Ectodermal cell (in vitro differentiated cells): ENCODE data around the gene ASPSCR1.

Experiments
- H3K27ac ChIP-seq: 2 replicates; pipeline ENCODE4 v1.7.0; 2013; ENCODE audit warnings: mild to moderate bottlenecking, low read depth, low read length; ENCODE audit not compliant: insufficient read depth, poor library complexity, severe bottlenecking
- H3K27me3 ChIP-seq: 2 replicates; pipeline ENCODE4 v1.7.0; 2013; ENCODE audit warnings: mild to moderate bottlenecking, low read length; ENCODE audit not compliant: insufficient read depth, control insufficient read depth, poor library complexity, severe bottlenecking
- H3K36me3 ChIP-seq: one replicate; pipeline ENCODE4 v1.7.0; 2013; ENCODE audit warnings: low read length; ENCODE audit not compliant: control insufficient read depth, insufficient read depth
- H3K4me1 ChIP-seq: one replicate; pipeline ENCODE4 v1.7.0; 2013; ENCODE audit warnings: low read length; ENCODE audit not compliant: control insufficient read depth, insufficient read depth
- H3K4me3 ChIP-seq: 2 replicates; pipeline ENCODE4 v1.7.0; 2013; ENCODE audit warnings: low read depth, low read length, control low read depth; ENCODE audit not compliant: insufficient read depth
- H3K9me3 ChIP-seq: 2 replicates; pipeline ENCODE4 v1.7.0; 2013; ENCODE audit warnings: mild to moderate bottlenecking, low read length, moderate library complexity; ENCODE audit not compliant: control insufficient read depth
- WGBS, 2 experiments: methylation state at CpG; one replicate each; pipeline ENCODE4 v1.1.7; 2013; ENCODE audit warnings: missing lambda C conversion rate in 2 of 2; 5-methylcytosine and 5-hydroxymethylcytosine counted together

ASPSCR1 gene

GRCh38 chr17:82047914-82048570, 70.6 kb downstream of the ASPSCR1 start:
- H3K4me1 ChIP-seq = peaks cover 7% of the 10 kb centered on the region
- WGBS, 2 experiments = 88 to 92% methylated on average over 25 of the region's 25 CpGs
- H3K9me3 ChIP-seq = no peaks in the 10 kb centered on the region
- H3K27me3 ChIP-seq = no peaks in the 10 kb centered on the region
- H3K27ac ChIP-seq = no peak overlapping the region
- H3K4me3 ChIP-seq = no peak overlapping the region
- peaks cover 3% of the 10 kb centered on the region for H3K36me3 ChIP-seq

DNA sequence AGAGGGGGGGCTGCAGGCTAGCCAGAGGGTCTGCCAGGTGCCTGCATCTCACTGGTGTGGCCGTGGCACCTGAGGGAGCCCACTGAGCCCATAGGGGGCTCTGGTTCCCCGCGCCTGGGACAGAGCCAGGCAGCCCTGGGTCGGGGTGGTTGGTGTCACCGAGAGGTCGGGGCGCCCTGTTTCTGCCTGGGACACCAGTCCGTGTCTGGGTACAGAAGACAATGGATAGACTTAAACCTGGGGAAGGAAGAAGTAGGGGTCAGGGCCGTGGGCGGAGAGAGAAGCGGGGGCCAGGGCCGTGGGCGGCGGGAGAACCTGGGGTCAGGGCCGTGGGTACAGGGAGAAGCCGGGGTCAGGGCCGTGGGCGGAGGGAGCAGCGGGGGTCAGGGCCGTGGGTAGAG, 71.1 kb downstream of the ASPSCR1 start:
- H3K27me3 ChIP-seq = no peaks in the 10 kb centered on the region
- H3K9me3 ChIP-seq = no peaks in the 10 kb centered on the region
- peaks cover 8% of the 10 kb centered on the region for H3K4me1 ChIP-seq
- H3K36me3 ChIP-seq = peaks cover 4% of the 10 kb centered on the region
- WGBS, 2 experiments = 92 to 95% methylated on average over 20 of the region's 20 CpGs
- no peak overlapping the region for H3K27ac ChIP-seq
- H3K4me3 ChIP-seq = no peak overlapping the region

DNA sequence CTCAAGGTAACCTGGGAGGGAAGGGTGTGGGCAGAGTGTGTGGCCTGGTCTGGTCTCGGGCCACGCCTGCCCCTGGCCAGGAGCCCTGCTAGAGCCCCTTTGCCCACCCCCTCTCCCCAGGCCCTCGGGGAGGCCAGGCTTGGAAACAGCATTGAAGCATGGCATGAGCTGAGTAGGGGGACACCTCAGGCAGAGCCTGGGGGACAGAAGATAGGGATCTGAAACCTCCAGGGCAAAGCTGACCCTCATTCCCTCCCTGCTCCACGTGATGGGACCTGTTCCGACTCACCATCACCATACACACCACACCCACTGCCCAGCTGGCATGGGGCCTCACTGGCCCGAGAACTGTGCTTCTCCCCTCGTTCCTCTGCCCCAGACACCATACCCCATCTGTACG, 71.7 kb downstream of the ASPSCR1 start:
- 90 to 93% methylated on average over 8 of the region's 8 CpGs for WGBS, 2 experiments
- Histone ChIP-seq H3K36me3 (peaks cover 9% of the 10 kb centered on the region), H3K27me3 (no peaks in the 10 kb centered on the region), H3K4me1 (peaks cover 8% of the 10 kb centered on the region), H3K27ac (no peak overlapping the region), H3K4me3 (no peak overlapping the region), H3K9me3 (no peaks in the 10 kb centered on the region)

DNA sequence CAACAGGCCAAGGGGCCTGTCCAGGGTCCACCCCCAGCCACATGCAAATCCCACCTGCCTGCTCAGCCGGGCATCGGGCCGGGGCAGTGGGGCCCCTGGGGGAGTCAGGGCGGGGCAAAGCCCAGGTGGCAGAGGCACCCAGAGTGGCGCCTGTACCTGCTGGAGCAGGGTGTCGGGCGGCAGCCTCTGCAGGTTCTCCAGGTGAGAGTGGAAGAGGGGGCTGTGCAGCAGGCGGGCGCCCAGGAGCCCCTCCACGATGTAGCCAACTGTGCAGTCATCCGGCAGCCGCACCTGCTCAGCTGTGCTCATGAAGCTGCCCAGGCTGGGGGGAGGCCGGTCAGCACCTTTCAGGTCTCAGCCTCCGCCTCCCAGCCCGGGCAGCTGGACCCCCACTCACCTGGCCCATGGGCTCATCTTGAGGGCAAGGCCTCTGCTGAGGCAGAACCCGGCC, 72.1 kb downstream of the ASPSCR1 start:
- H3K9me3 ChIP-seq = no peaks in the 10 kb centered on the region
- no peaks in the 10 kb centered on the region for H3K27me3 ChIP-seq
- peaks cover 8% of the 10 kb centered on the region for H3K4me1 ChIP-seq
- WGBS, 2 experiments = 96% methylated on average over 16 of the region's 16 CpGs
- H3K27ac ChIP-seq = no peak overlapping the region
- no peak overlapping the region for H3K4me3 ChIP-seq
- peaks cover 14% of the 10 kb centered on the region for H3K36me3 ChIP-seq

GRCh38 chr17:82050152-82050760, 72.8 kb downstream of the ASPSCR1 start:
- WGBS, 2 experiments = 92 to 93% methylated on average over 28 of the region's 28 CpGs
- Histone ChIP-seq H3K27ac (no peak overlapping the region), H3K4me3 (peak overlapping the region; percentile 62)

DNA sequence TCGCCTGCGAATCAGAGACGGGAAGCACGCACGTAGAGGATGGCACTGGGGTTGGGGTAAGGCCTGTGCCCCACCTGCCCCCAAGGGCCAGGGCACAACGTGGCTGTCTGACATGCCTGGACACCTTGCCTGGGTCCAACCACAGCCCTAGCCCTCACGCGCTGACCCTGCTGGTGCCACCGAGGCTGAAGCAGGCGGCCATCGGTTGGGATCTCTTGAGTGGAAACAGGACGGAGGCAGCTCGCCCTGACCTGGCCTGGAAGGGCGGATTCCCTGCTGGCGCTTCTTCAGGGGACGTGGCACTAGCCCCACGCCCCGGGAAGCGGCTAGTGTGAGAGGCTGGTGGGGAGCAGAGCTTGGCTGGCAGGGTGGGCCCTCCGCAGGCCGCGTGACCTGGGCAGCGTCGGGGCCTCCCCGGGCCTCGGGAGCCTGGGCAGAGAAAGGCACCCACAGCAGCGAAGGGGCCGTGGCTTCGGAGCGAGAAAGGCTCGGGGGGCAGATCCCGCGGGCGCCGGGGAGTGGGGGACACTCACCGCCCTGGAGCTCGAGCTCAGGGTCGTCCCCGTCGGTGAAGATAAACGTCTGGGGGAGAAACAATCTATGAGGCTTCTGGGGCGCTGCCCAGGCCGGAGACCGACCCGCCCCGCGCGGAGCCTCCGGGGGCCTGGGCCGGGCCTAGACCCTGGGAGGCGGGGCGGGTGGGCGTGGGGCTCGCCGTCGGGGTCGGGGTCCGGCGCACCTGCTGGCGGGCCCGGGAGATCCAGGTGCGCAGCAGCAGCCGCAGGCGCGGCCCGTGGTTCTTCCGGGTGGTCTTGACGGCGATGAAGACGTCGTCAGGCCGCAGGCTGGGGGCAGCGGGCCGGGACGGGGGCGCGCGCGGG, 73.6 kb downstream of the ASPSCR1 start:
- no peaks in the 10 kb centered on the region for H3K27me3 ChIP-seq
- peaks cover 26% of the 10 kb centered on the region for H3K36me3 ChIP-seq
- H3K4me3 ChIP-seq = peak overlapping the region; percentile 62
- H3K9me3 ChIP-seq = no peaks in the 10 kb centered on the region
- peaks cover 8% of the 10 kb centered on the region for H3K4me1 ChIP-seq
- no peak overlapping the region for H3K27ac ChIP-seq
- WGBS, 2 experiments = 20 to 22% methylated on average over 79 of the region's 79 CpGs

More at GRCh38 chr17:82050152-82050760, 72.8 kb downstream of the ASPSCR1 start:
- Histone ChIP-seq H3K27me3 (no peaks in the 10 kb centered on the region), H3K4me1 (peaks cover 8% of the 10 kb centered on the region), H3K9me3 (no peaks in the 10 kb centered on the region), H3K36me3 (peaks cover 21% of the 10 kb centered on the region)

GRCh38 chr17:82051776-82052637, 74.6 kb downstream of the ASPSCR1 start, which contains the start of the genes GPS1 and RFNG:
Gene GPS1 (plus strand): TSS chr17:82051898. CDS start chr17:82051932, 34 bp downstream.
Gene RFNG (minus strand): TSS chr17:82051811. CDS start chr17:82051766, 45 bp downstream.
- H3K4me1 ChIP-seq = peaks cover 8% of the 10 kb centered on the region
- WGBS, 2 experiments = 1% methylated on average over 94 of the region's 94 CpGs
- peaks cover 36% of the 10 kb centered on the region for H3K36me3 ChIP-seq
- no peaks in the 10 kb centered on the region for H3K9me3 ChIP-seq
- H3K27me3 ChIP-seq = no peaks in the 10 kb centered on the region
- no peak within 1 kb of the TSS for H3K27ac ChIP-seq
- H3K4me3 ChIP-seq = peak within 1 kb of the TSS; percentile 62

DNA sequence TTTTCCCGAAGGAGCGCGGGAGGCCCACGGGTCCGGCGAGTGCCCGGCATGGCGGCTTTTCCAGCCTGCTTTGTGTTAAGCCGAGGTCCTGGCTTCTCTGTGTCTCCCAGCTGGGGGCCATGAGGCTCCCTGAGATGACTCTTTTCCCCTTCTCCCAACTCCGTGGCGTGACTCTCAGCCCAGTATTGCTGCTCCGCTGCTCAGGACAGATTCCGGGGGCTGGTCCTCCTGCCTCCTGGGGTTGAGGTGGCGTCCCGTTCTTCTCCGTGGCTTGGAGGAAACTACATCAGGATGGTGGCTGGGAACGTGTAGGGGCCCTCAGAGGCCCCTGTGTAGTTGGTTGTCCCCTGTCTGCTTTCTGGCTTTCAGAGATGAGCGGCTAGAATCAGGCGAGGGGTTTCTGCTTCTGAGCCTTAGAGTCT, 75.2 kb downstream of the ASPSCR1 start:
- Histone ChIP-seq H3K36me3 (peaks cover 42% of the 10 kb centered on the region), H3K4me1 (peaks cover 8% of the 10 kb centered on the region), H3K27ac (no peak overlapping the region), H3K9me3 (no peaks in the 10 kb centered on the region), H3K27me3 (no peaks in the 10 kb centered on the region), H3K4me3 (peak overlapping the region; percentile 62)
- WGBS, 2 experiments = 33 to 38% methylated on average over 19 of the region's 19 CpGs

- Histone ChIP-seq H3K4me1 (peaks cover 8% of the 10 kb centered on the region), H3K36me3 (peaks cover 47% of the 10 kb centered on the region), H3K9me3 (no peaks in the 10 kb centered on the region), H3K27ac (no peak overlapping the region), H3K27me3 (no peaks in the 10 kb centered on the region), H3K4me3 (peak overlapping the region; percentile 62)
- whole genome bisulfite sequencing, 2 experiments = 93% methylated on average over 19 of the region's 19 CpGs
These were observed 75.7 kb downstream of the ASPSCR1 start for GRCh38 chr17:82053130-82053529.
